MCF 10A (cell line): ENCODE results near the gene ADIPOR1. TPM values are rescaled to one million over a fixed set of nuclear protein-coding genes. Genes with fewer than 3 reads are reported as not detected.
"Not testable (repeated sequence)": the region's sequence is repeated elsewhere in the genome, so short reads cannot be mapped to it uniquely, and the experiment has no call there.

Source experiments
- BruUV-seq: library from RNA; stranded (reverse); fragments of 400-500 nt; replicated peaks from 2 replicates; lab custom pipeline; 2021; lab: Mats Ljungman, UMichigan
- CTCF ChIA-PET: fragments of 300-600 bp; sonication (Branson Sonifier 250); formaldehyde crosslinking; extraction: SDS; loops from one replicate; lab custom pipeline; 2021; ENCODE audit warnings: antibody characterized with exemption, inconsistent platforms; lab: Yijun Ruan, JAX
- POLR2A ChIA-PET: fragments of 300-600, 350-650 bp; sonication (Branson Sonifier 250); formaldehyde crosslinking; extraction: SDS; loops from one replicate; lab custom pipeline; 2020; ENCODE audit warnings: antibody characterized with exemption, inconsistent platforms; lab: Yijun Ruan, JAX
- DNase-seq: peaks from one replicate; pipeline ENCODE4 v3.0.0-alpha.2; 2018; ENCODE audit not compliant: unreplicated experiment
- H3K27ac Mint-ChIP-seq: one replicate; pipeline ENCODE4 v1.8.0; 2022; ENCODE audit warnings: mild to moderate bottlenecking, low read depth, mixed read lengths; ENCODE audit not compliant: unreplicated experiment
- H3K27me3 Mint-ChIP-seq: one replicate; pipeline ENCODE4 v1.8.0; 2022; ENCODE audit warnings: mixed read lengths; ENCODE audit not compliant: insufficient read depth, unreplicated experiment
- H3K36me3 Mint-ChIP-seq: one replicate; pipeline ENCODE4 v1.8.0; 2022; ENCODE audit warnings: mild to moderate bottlenecking, moderate library complexity, mixed read lengths; ENCODE audit not compliant: insufficient read depth, unreplicated experiment
- H3K4me1 Mint-ChIP-seq: one replicate; pipeline ENCODE4 v1.8.0; 2022; ENCODE audit warnings: mixed read lengths; ENCODE audit not compliant: insufficient read depth, unreplicated experiment
- H3K4me3 Mint-ChIP-seq: one replicate; pipeline ENCODE4 v1.8.0; 2022; ENCODE audit warnings: mild to moderate bottlenecking, moderate library complexity, mixed read lengths; ENCODE audit not compliant: unreplicated experiment
- H3K9me3 Mint-ChIP-seq: one replicate; pipeline ENCODE4 v1.8.0; 2022; ENCODE audit warnings: mixed read lengths; ENCODE audit not compliant: unreplicated experiment
- CTCF ChIP-seq: fragments of 200-600 bp; IDR thresholded peaks from one replicate; pipeline ENCODE4 v1.8.0; 2022; ENCODE audit warnings: antibody characterized with exemption, mild to moderate bottlenecking; ENCODE audit not compliant: unreplicated experiment
- intact Hi-C: fragments of 100-400 bp; cut with micrococcal nuclease; formaldehyde crosslinking; loops from 2 replicates; pipeline ENCODE4 v1.14.1; 2022
- total RNA-seq: library from RNA; stranded (reverse); gene quantifications from 2 replicates; pipeline ENCODE4 v1.2.3, GENCODE V29; 2022

Gene ADIPOR1
- total RNA-seq, 1 experiment from 2014 or later: 157 TPM

GRCh38 chr1:202940561-202940960 is 17.6 kb downstream of the ADIPOR1 start:
- Mint-ChIP-seq H3K27me3 (no peaks in the 10 kb centered on the region), H3K4me1 (no peaks in the 10 kb centered on the region), H3K36me3 (peaks cover 64% of the 10 kb centered on the region), H3K4me3 (no peak overlapping the region), H3K9me3 (no peaks in the 10 kb centered on the region), H3K27ac (no peak overlapping the region)
- POLR2A ChIA-PET: interaction anchor here (0.6 to 9.6 kb wide), 8 partner anchors 13 to 1652 kb away, joined by 3 to 108 read pairs (median 5); no protein-coding TSS in a partner anchor
- intact Hi-C loops: no loop called here
- BruUV-seq: no TSS peak
- CTCF ChIA-PET: interaction anchor here (1.3 to 7.0 kb wide), 3 partner anchors 13 to 60 kb away, joined by 4 to 57 read pairs (median 8); no protein-coding TSS in a partner anchor
- no peak for TF ChIP-seq CTCF
- DNase-seq: no peak

- POLR2A ChIA-PET: interaction anchor here (2.3 to 9.6 kb wide), 2 partner anchors 10 to 15 kb away, joined by 18 to 108 read pairs; partner anchors contain the start of gene KLHL12
- Mint-ChIP-seq H3K27ac (no peak overlapping the region), H3K27me3 (peaks cover 16% of the 10 kb centered on the region), H3K4me1 (no peaks in the 10 kb centered on the region), H3K36me3 (peaks cover 42% of the 10 kb centered on the region), H3K9me3 (no peaks in the 10 kb centered on the region), H3K4me3 (no peak overlapping the region)
- no peak for DNase-seq
- TF ChIP-seq CTCF: no peak
- BruUV-seq: no TSS peak
- CTCF ChIA-PET: interaction anchor here (0.6 to 1.2 kb wide), 2 partner anchors 11 to 32 kb away, joined by 5 to 6 read pairs; partner anchors contain the start of gene KLHL12
- intact Hi-C loops: no loop called here
Measured at GRCh38 chr1:202938287-202938925, 19.7 kb downstream of the ADIPOR1 start.

- DNase-seq, BruUV-seq, H3K4me1 Mint-ChIP-seq, H3K27ac Mint-ChIP-seq, H3K9me3 Mint-ChIP-seq, intact Hi-C loops, H3K4me3 Mint-ChIP-seq: not testable (repeated sequence)
- POLR2A ChIA-PET: interaction anchor here (1.5 kb wide), 1 partner anchor 9 kb away, joined by 7 read pairs; the partner anchor contains the start of gene KLHL12
- Mint-ChIP-seq H3K27me3 (peaks cover 18% of the 10 kb centered on the region), H3K36me3 (peaks cover 22% of the 10 kb centered on the region)
- CTCF ChIA-PET: interaction anchor here (0.7 kb wide), 1 partner anchor 73 kb away, joined by 3 read pairs; no protein-coding TSS in a partner anchor
Measured at GRCh38 chr1:202936409-202936808, 21.7 kb downstream of the ADIPOR1 start.

GRCh38 chr1:202935844-202936243 is 22.3 kb downstream of the ADIPOR1 start:
- CTCF ChIA-PET: interaction anchor here (0.7 kb wide), 1 partner anchor 74 kb away, joined by 3 read pairs; no protein-coding TSS in a partner anchor
- BruUV-seq: no TSS peak
- Mint-ChIP-seq H3K36me3 (peaks cover 16% of the 10 kb centered on the region), H3K4me3 (no peak overlapping the region), H3K27me3 (peaks cover 18% of the 10 kb centered on the region), H3K9me3 (peaks cover 9% of the 10 kb centered on the region), H3K4me1 (no peaks in the 10 kb centered on the region), H3K27ac (no peak overlapping the region)
- DNase-seq: no peak
- TF ChIP-seq CTCF: no peak
- intact Hi-C loops: no loop called here
- POLR2A ChIA-PET: interaction anchor here (1.0 to 1.5 kb wide), 2 partner anchors 9 kb away, joined by 3 to 7 read pairs; partner anchors contain the start of gene KLHL12
